ENCODE data around the gene COMTD1. TPM values are rescaled to one million over a fixed set of nuclear protein-coding genes. Genes with fewer than 3 reads are reported as not detected.
A peak's percentile ranks its signal among the peaks of the same experiment; 100 is the strongest.
"Not testable (repeated sequence)": the region's sequence is repeated elsewhere in the genome, so short reads cannot be mapped to it uniquely, and the experiment has no call there.

Gene COMTD1
- total and polyA plus RNA-seq, 2 of the 13 experiments (the other 11 are each of a cell fraction or from before 2014, with no cell fraction given) = 11.8 to 18.4 TPM

DNA sequence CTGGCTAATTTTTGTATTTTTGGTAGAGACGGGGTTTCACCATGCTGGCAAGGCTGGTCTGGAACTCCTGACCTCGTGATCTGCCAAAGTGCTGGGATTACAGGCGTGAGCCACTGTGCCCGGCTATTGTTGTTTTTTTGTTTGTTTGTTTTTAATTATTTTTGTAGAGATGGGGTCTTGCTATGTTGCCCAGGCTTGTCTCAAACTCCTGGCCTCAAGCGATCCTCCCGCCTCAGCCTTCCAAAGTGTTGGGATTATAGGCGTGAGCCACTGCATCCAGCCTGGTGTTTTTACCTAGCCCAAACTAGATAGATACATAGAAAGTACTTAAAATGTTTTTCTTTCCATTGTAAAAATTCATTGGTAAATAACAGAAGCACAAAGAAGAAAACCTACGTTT, 14.3 kb downstream of the COMTD1 start:
- 96% methylated on average over 8 of the region's 8 CpGs for WGBS (ENCODE audit: low lambda C conversion rate)
- DNase-seq (ENCODE audit: low spot score); ATAC-seq; FAIRE-seq; POLR2A ChIA-PET; H3K4me3 ChIP-seq (replicated peaks in 1 of 3; ENCODE audit: insufficient read depth in 1 of 3, low read depth in 2 of 3, low read length in 3 of 3); BruUV-seq (replicated peaks); H3K27ac ChIP-seq (ENCODE audit: extremely low read length, insufficient read depth, low read length); CTCF ChIA-PET (ENCODE audit: low intra/inter-chr PET ratio, low total read pairs); H3K27me3 ChIP-seq (ENCODE audit: control insufficient read depth in 1 of 2, insufficient read depth in 2 of 2, low read length in 2 of 2); H3K9ac ChIP-seq (ENCODE audit: insufficient read depth, low read depth, low read length); H2AFZ ChIP-seq (ENCODE audit: low read length); intact Hi-C loops (cut with micrococcal nuclease; ENCODE audit: unreplicated experiment); H3K4me2 ChIP-seq (ENCODE audit: low read depth, low read length); in situ Hi-C loops (cut with HindIII; ENCODE audit: extremely low pct_ligation_motif_present, low pct_unique_long_range_greater_than_20kb); H3K9me3 ChIP-seq (ENCODE audit: low read length): not testable (repeated sequence)
- TF ChIP-seq RBFOX2 (IDR thresholded peaks at IDR 0.05; ENCODE audit: low read depth, low read length) = 0 out of 2 replicates have a peak, but pooled peaks have one; percentile 8
- TF ChIP-seq ZNF121 (CRISPR knock-in tag; IDR thresholded peaks at IDR 0.05) = peak; percentile 82
- Histone ChIP-seq H3K36me3 (replicated peaks in 1 of 2; ENCODE audit: control insufficient read depth in 1 of 2, insufficient read depth in 2 of 2, low read length in 2 of 2) (peaks cover 31 to 73% of the 10 kb centered on the region in 2 experiments), H3K79me2 (ENCODE audit: insufficient read depth, low read length) (peaks cover 71% of the 10 kb centered on the region), H4K20me1 (ENCODE audit: insufficient read depth, low read length) (peaks cover 47% of the 10 kb centered on the region), H3K4me1 (ENCODE audit: insufficient read depth, low read length) (peaks cover 72% of the 10 kb centered on the region)

DNA sequence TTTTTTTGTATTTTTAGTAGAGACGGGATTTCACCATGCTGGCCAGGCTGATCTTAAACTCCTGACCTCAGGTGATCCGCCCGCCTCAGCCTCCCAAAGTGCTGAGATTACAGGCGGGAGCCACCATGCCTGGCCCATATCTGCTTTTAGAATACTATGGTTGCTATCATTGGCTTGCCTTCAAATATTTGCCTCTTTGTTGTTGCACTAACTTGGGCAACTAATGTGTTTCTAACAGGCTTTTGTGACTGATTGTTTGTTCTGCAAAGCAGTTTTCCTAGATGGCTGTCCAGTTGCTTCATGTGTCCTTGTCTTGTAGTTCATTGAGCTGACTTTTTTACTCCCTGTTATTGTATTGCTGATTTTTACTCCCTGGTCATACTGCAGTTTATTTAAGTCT, 15.5 kb downstream of the COMTD1 start:
- H3K4me2 ChIP-seq (ENCODE audit: low read depth, low read length) = no peak overlapping the region
- H3K9me3 ChIP-seq (ENCODE audit: low read length) = no peaks in the 10 kb centered on the region
- CTCF ChIA-PET (ENCODE audit: low intra/inter-chr PET ratio, low total read pairs) = no interaction called here
- H3K36me3 ChIP-seq (replicated peaks in 1 of 2; ENCODE audit: control insufficient read depth in 1 of 2, insufficient read depth in 2 of 2, low read length in 2 of 2) = peaks cover 33 to 80% of the 10 kb centered on the region in 2 experiments
- peaks cover 72% of the 10 kb centered on the region for H3K4me1 ChIP-seq (ENCODE audit: insufficient read depth, low read length)
- no TSS peak for BruUV-seq (replicated peaks)
- H3K27me3 ChIP-seq (ENCODE audit: control insufficient read depth in 1 of 2, insufficient read depth in 2 of 2, low read length in 2 of 2) = no peaks in the 10 kb centered on the region; a peak in 1 of 5 replicates
- intact Hi-C loops (cut with micrococcal nuclease; ENCODE audit: unreplicated experiment) = no loop called here
- TF ChIP-seq, protein P1, sequence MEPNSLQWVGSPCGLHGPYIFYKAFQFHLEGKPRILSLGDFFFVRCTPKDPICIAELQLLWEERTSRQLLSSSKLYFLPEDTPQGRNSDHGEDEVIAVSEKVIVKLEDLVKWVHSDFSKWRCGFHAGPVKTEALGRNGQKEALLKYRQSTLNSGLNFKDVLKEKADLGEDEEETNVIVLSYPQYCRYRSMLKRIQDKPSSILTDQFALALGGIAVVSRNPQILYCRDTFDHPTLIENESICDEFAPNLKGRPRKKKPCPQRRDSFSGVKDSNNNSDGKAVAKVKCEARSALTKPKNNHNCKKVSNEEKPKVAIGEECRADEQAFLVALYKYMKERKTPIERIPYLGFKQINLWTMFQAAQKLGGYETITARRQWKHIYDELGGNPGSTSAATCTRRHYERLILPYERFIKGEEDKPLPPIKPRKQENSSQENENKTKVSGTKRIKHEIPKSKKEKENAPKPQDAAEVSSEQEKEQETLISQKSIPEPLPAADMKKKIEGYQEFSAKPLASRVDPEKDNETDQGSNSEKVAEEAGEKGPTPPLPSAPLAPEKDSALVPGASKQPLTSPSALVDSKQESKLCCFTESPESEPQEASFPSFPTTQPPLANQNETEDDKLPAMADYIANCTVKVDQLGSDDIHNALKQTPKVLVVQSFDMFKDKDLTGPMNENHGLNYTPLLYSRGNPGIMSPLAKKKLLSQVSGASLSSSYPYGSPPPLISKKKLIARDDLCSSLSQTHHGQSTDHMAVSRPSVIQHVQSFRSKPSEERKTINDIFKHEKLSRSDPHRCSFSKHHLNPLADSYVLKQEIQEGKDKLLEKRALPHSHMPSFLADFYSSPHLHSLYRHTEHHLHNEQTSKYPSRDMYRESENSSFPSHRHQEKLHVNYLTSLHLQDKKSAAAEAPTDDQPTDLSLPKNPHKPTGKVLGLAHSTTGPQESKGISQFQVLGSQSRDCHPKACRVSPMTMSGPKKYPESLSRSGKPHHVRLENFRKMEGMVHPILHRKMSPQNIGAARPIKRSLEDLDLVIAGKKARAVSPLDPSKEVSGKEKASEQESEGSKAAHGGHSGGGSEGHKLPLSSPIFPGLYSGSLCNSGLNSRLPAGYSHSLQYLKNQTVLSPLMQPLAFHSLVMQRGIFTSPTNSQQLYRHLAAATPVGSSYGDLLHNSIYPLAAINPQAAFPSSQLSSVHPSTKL (CRISPR knock-in tag; IDR thresholded peaks at IDR 0.05) = 0 out of 2 replicates have a peak, but pooled peaks have one; percentile 12
- TF ChIP-seq BCL6 (CRISPR knock-in tag; IDR thresholded peaks at IDR 0.05) (peak; percentile 86), SNAPC2 (CRISPR knock-in tag; IDR thresholded peaks at IDR 0.05) (no peak)
- peaks cover 69% of the 10 kb centered on the region for H3K79me2 ChIP-seq (ENCODE audit: insufficient read depth, low read length)
- no peak; the same call in 2 of the 3 replicates for ATAC-seq
- POLR2A ChIA-PET = interaction anchor here (1.0 kb wide), 1 partner anchor 9 kb away, joined by 4 read pairs; the partner anchor contains the start of gene VDAC2
- peaks cover 43% of the 10 kb centered on the region; the same call in 1 of the 2 replicates for H4K20me1 ChIP-seq (ENCODE audit: insufficient read depth, low read length)
- DNase-seq (ENCODE audit: low spot score) = no peak
- H3K4me3 ChIP-seq (replicated peaks in 1 of 3; ENCODE audit: insufficient read depth in 1 of 3, low read depth in 2 of 3, low read length in 3 of 3) = no peak overlapping the region
- H2AFZ ChIP-seq (ENCODE audit: low read length) = no peak overlapping the region
- FAIRE-seq = no peak
- 98% methylated on average over 4 of the region's 4 CpGs for WGBS (ENCODE audit: low lambda C conversion rate)
- in situ Hi-C loops (cut with HindIII; ENCODE audit: extremely low pct_ligation_motif_present, low pct_unique_long_range_greater_than_20kb) = no loop called here
- H3K9ac ChIP-seq (ENCODE audit: insufficient read depth, low read depth, low read length) = no peak overlapping the region
- H3K27ac ChIP-seq (ENCODE audit: extremely low read length, insufficient read depth, low read length) = no peak overlapping the region
